ENCODE results near the gene SLC12A3. TPM values are rescaled to one million over a fixed set of nuclear protein-coding genes. Genes with fewer than 3 reads are reported as not detected.

The SLC12A3 gene
- total and polyA plus RNA-seq, 2 of the 4 experiments (the other 2 are of a cell fraction), result not detected

DNA sequence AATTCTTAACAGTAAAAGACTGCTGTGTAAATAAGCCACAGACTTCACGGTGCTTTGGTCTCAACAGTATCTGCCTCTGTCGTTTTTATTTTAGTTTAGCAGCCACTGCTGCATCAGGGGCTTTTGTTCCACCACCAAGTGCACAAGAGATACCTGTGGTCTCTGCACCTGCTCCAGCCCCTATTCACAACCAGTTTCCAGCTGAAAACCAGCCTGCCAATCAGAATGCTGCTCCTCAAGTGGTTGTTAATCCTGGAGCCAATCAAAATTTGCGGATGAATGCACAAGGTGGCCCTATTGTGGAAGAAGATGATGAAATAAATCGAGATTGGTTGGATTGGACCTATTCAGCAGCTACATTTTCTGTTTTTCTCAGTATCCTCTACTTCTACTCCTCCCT is 74.8 kb downstream of the SLC12A3 start:
- Histone ChIP-seq H3K4ac (ENCODE audit: low read depth, low read length) (no peak overlapping the region), H3K4me3 (ENCODE audit: insufficient read depth, low read depth, low read length) (no peak overlapping the region), H3K9me1 (ENCODE audit: insufficient read depth, low read length) (peaks cover 10% of the 10 kb centered on the region), H2BK15ac (ENCODE audit: low read depth, low read length) (no peak overlapping the region), H3K56ac (ENCODE audit: extremely low read depth, insufficient read depth, low read length) (no peak overlapping the region), H2AK9ac (replicated peaks; ENCODE audit: low read depth, low read length, poor library complexity) (no peak overlapping the region), H4K91ac (ENCODE audit: insufficient read depth, low read depth, low read length) (no peak overlapping the region), H3K9me3 (ENCODE audit: control insufficient read depth, insufficient read depth, low read length) (no peaks in the 10 kb centered on the region), H2BK20ac (ENCODE audit: low read depth, low read length) (no peak overlapping the region), H3K4me1 (ENCODE audit: control insufficient read depth, insufficient read depth, low read length) (peaks cover 2% of the 10 kb centered on the region), H3K36me3 (ENCODE audit: control insufficient read depth, insufficient read depth, low read length) (peaks cover 59% of the 10 kb centered on the region), H3K27ac (ENCODE audit: insufficient read depth, low read length) (no peak overlapping the region), H3K79me1 (ENCODE audit: low read depth in 1 of 2, low read length in 2 of 2) (peaks cover 30 to 62% of the 10 kb centered on the region in 2 experiments), H2BK5ac (ENCODE audit: low read depth, low read length, poor library complexity, severe bottlenecking) (no peak overlapping the region), H4K8ac (ENCODE audit: low read depth in 2 of 2, low read length in 2 of 2) (no peak overlapping the region), H4K20me1 (ENCODE audit: insufficient read depth, low read length) (peaks cover 86% of the 10 kb centered on the region), H3K14ac (replicated peaks; ENCODE audit: low read depth, low read length) (no peak overlapping the region), H4K5ac (ENCODE audit: low read depth, low read length) (no peak overlapping the region), H2AK5ac (ENCODE audit: low read depth, low read length) (no peak overlapping the region), H3K18ac (ENCODE audit: low read depth, low read length) (no peak overlapping the region), H3K9ac (ENCODE audit: low read depth, low read length) (no peak overlapping the region), H2BK120ac (ENCODE audit: low read depth, low read length) (no peak overlapping the region), H2AFZ (replicated peaks; ENCODE audit: low read length, poor library complexity) (no peak overlapping the region), H3K23ac (ENCODE audit: low read depth, low read length) (no peak overlapping the region), H3K27me3 (ENCODE audit: control insufficient read depth, insufficient read depth, low read length) (no peaks in the 10 kb centered on the region), H3K4me2 (ENCODE audit: low read depth, low read length) (no peak overlapping the region)
- 100% methylated on average over 2 of the region's 4 CpGs; no CpG with 5 or more reads in 1 of the 2 experiments for WGBS, 2 experiments (ENCODE audit: extremely low coverage in 2 of 2, insufficient read length in 1 of 2)
- DNase-seq, result no peak
- intact Hi-C loops (cut with micrococcal nuclease), result no loop called here
- POLR2A ChIA-PET (ENCODE audit: unreplicated experiment), result no interaction called here
- dilution Hi-C loops (cut with HindIII; ENCODE audit: low sequenced_read_pairs, unreplicated experiment), result no loop called here
- TF ChIP-seq POLR2A (IDR thresholded peaks at IDR 0.05; ENCODE audit: low read depth, low read length), result peak; percentile 7; the same call in 1 of the 2 replicates
- TF ChIP-seq RAD21 (IDR thresholded peaks at IDR 0.05; ENCODE audit: low read length), result no peak
- in situ Hi-C loops (cut with MboI; ENCODE audit: low sequenced_read_pairs), result no loop called here
- no peak for ATAC-seq (ENCODE audit: low read depth)
- no TSS peak for BruUV-seq (replicated peaks)
- CTCF ChIA-PET, result no interaction called here
